K562 (cell line): Measurements from ENCODE around the gene POMGNT1. TPM values are rescaled to one million over a fixed set of nuclear protein-coding genes. Genes with fewer than 3 reads are reported as not detected.

Experiments used
- BHLHE40 ChIP-seq: IDR thresholded peaks from 2 replicates; pipeline ENCODE4 v1.6.1; 2011; ENCODE audit warnings: low read length, improper control_type of control experiment
- GATAD2A ChIP-seq: fragments of 450-650 bp; IDR thresholded peaks from 2 replicates; pipeline ENCODE4 v1.6.1; 2017
- HDAC2 ChIP-seq: fragments of 450-650 bp; IDR thresholded peaks from 2 replicates; pipeline ENCODE4 v1.6.1; 2016; ENCODE audit warnings: mild to moderate bottlenecking
- HDGF ChIP-seq: fragments of 450-650 bp; IDR thresholded peaks from 2 replicates; pipeline ENCODE4 v1.6.1; 2016
- MXI1 ChIP-seq: IDR thresholded peaks from 2 replicates; pipeline ENCODE4 v1.6.1; 2011; ENCODE audit warnings: low read depth, mild to moderate bottlenecking, improper control_type of control experiment, low read length
- MYBL2 ChIP-seq, 2 experiments: fragments of 450-650 bp in 1 of 2; sonication (generic) in 1 of 2; formaldehyde crosslinking in 1 of 2; IDR thresholded peaks; 2 replicates each; pipeline versions ENCODE4 v1.6.1 to v1.8.1; 2017 to 2022; ENCODE audit warnings: borderline replicate concordance in 1 of 2, inconsistent platforms in 1 of 2, low read depth in 1 of 2, mild to moderate bottlenecking in 1 of 2, missing genetic modification reagents in 1 of 2, moderate library complexity in 1 of 2
- POLR2AphosphoS5 ChIP-seq: IDR thresholded peaks from 2 replicates; pipeline ENCODE4 v1.6.1; 2011; ENCODE audit warnings: mild to moderate bottlenecking, low read depth, low read length, moderate library complexity; ENCODE audit not compliant: control insufficient read depth, insufficient read depth
- POLR3G ChIP-seq: IDR thresholded peaks from 2 replicates; pipeline ENCODE4 v1.6.1; 2011; ENCODE audit not compliant: insufficient read length, insufficient replicate concordance; ENCODE audit errors: extremely low read depth
- ZNF347 ChIP-seq: fragments of 450-650 bp; formaldehyde crosslinking; IDR thresholded peaks from 2 replicates; pipeline ENCODE4 v1.4.0; 2020; ENCODE audit warnings: low read depth, mild to moderate bottlenecking, moderate library complexity
- ZNF41 ChIP-seq: fragments of 250-450 bp; sonication (Bioruptor Pico); conservative IDR thresholded peaks from 2 replicates; pipeline ENCODE4 v1.4.0; 2020; ENCODE audit warnings: mild to moderate bottlenecking
- polyA plus RNA-seq, 8 experiments: library from polyadenylated mRNA; depleted of rRNA in 4 of 8; stranded (reverse) in 5 of 8; unstranded in 3 of 8; fragments of >200 nt; fragmentation: Nextera tagmentation in 2 of 8; fragmentation: Illumina TruSeq in 1 of 8; extraction: Ambion mirVana in 2 of 8; extraction: Trizol in 1 of 8; gene quantifications; 2 replicates each; pipeline versions ENCODE4 v1.2.1 to v1.2.3, GENCODE V29; 2011 to 2014; ENCODE audit warnings: inconsistent platforms in 1 of 8, missing spikeins in 1 of 8
- total RNA-seq, 7 experiments: library from RNA; depleted of rRNA in 6 of 7; stranded (reverse); fragments of >200 nt in 6 of 7; fragmentation: Illumina TruSeq in 2 of 7; extraction: Trizol in 2 of 7; gene quantifications; 2 replicates each; pipeline versions ENCODE4 v1.2.1 to v1.2.3, GENCODE V29; 2011 to 2021; ENCODE audit warnings: low replicate concordance in 1 of 7
- TF ChIP-seq, protein P1 (sequence below): fragments of 450-650 bp; formaldehyde crosslinking; IDR thresholded peaks from 2 replicates; pipeline ENCODE4 v1.4.0; 2020; ENCODE audit warnings: mild to moderate bottlenecking, moderate library complexity
- TF ChIP-seq, protein P2 (sequence below): fragments of 250-450 bp; sonication (Bioruptor Pico); IDR thresholded peaks from 2 replicates; pipeline ENCODE4 v1.4.0; 2020; ENCODE audit warnings: mild to moderate bottlenecking
- TF ChIP-seq, protein P3 (sequence below): sonication (generic); formaldehyde crosslinking; IDR thresholded peaks from 2 replicates; pipeline ENCODE4 v1.8.0; 2022; ENCODE audit warnings: missing genetic modification reagents, mild to moderate bottlenecking, borderline replicate concordance
- TF ChIP-seq, protein P4 (sequence below): sonication (generic); formaldehyde crosslinking; IDR thresholded peaks from 2 replicates; pipeline ENCODE4 v1.8.1; 2022; ENCODE audit warnings: missing genetic modification reagents
- TF ChIP-seq, protein P5 (sequence below): fragments of 250-450 bp; sonication (Bioruptor Pico); IDR thresholded peaks from 2 replicates; pipeline ENCODE4 v1.8.0; 2021; ENCODE audit warnings: moderate library complexity, mild to moderate bottlenecking, inconsistent platforms
- TF ChIP-seq, protein P6 (sequence below): IDR thresholded peaks from 2 replicates; pipeline ENCODE4 v1.6.1; 2016; ENCODE audit warnings: missing genetic modification characterization, missing compliant biosample characterization

The POMGNT1 gene
- total and polyA plus RNA-seq, 9 of the 15 experiments (the other 6 are each of a cell fraction or from before 2014, with no cell fraction given) = 14.1 to 58.9 (median 37.8) TPM

DNA sequence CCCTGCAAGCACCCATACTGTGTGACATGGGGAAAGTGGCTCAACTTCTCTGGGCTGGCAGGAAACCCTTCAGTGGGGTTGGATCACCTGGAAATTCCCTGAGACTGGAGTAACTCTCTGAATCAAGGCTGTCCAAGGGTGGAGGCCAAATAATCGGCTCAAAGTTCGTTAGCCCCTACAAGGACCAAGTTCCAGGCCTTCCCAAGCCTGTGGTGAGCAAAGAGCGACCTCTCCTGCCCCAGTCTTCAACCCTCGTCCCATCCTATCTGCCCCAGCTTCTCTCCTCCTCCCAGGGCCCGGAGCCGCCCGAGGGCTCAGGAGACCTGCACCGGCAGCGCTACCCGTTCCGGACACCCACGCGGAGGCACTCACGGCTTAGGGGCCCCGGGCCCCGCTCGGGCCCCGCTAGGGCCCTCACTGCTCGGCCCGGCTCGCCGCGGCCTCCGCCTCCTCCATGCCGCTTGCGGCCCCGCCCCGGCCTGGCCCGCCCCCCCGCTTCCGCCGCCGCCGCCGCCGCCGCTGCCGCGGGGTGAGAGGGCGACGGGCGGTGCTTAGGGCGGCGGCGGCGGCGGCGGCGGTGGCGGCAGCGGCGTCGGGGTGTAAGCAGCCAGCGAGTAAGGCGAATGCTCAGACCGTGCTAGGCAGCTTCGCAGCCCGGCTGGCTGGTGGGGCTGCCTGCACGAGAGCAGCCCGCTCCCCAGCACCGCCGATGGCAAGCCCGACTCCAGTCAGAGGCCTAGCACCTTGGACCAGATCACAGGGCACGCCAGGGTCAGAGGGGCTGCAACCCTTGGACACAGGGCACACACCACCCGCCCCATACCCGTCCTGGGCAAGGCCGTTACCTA, at the start of gene POMGNT1 (continued):
- TF ChIP-seq, protein P1, sequence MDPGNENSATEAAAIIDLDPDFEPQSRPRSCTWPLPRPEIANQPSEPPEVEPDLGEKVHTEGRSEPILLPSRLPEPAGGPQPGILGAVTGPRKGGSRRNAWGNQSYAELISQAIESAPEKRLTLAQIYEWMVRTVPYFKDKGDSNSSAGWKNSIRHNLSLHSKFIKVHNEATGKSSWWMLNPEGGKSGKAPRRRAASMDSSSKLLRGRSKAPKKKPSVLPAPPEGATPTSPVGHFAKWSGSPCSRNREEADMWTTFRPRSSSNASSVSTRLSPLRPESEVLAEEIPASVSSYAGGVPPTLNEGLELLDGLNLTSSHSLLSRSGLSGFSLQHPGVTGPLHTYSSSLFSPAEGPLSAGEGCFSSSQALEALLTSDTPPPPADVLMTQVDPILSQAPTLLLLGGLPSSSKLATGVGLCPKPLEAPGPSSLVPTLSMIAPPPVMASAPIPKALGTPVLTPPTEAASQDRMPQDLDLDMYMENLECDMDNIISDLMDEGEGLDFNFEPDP = no peak
- no peak for TF ChIP-seq POLR3G
- TF ChIP-seq HDAC2 = peak; percentile 95
- TF ChIP-seq MXI1 = peak; percentile 65
- TF ChIP-seq, protein P2, sequence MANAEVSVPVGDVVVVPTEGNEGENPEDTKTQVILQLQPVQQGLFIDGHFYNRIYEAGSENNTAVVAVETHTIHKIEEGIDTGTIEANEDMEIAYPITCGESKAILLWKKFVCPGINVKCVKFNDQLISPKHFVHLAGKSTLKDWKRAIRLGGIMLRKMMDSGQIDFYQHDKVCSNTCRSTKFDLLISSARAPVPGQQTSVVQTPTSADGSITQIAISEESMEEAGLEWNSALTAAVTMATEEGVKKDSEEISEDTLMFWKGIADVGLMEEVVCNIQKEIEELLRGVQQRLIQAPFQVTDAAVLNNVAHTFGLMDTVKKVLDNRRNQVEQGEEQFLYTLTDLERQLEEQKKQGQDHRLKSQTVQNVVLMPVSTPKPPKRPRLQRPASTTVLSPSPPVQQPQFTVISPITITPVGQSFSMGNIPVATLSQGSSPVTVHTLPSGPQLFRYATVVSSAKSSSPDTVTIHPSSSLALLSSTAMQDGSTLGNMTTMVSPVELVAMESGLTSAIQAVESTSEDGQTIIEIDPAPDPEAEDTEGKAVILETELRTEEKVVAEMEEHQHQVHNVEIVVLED (CRISPR knock-in tag) = 0 out of 2 replicates have a peak, but pooled peaks have one; percentile 19
- TF ChIP-seq POLR2AphosphoS5 = no peak
- TF ChIP-seq ZNF347 (CRISPR knock-in tag) = no peak
- TF ChIP-seq, protein P3, sequence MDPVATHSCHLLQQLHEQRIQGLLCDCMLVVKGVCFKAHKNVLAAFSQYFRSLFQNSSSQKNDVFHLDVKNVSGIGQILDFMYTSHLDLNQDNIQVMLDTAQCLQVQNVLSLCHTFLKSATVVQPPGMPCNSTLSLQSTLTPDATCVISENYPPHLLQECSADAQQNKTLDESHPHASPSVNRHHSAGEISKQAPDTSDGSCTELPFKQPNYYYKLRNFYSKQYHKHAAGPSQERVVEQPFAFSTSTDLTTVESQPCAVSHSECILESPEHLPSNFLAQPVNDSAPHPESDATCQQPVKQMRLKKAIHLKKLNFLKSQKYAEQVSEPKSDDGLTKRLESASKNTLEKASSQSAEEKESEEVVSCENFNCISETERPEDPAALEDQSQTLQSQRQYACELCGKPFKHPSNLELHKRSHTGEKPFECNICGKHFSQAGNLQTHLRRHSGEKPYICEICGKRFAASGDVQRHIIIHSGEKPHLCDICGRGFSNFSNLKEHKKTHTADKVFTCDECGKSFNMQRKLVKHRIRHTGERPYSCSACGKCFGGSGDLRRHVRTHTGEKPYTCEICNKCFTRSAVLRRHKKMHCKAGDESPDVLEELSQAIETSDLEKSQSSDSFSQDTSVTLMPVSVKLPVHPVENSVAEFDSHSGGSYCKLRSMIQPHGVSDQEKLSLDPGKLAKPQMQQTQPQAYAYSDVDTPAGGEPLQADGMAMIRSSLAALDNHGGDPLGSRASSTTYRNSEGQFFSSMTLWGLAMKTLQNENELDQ = no peak
- TF ChIP-seq BHLHE40 = no peak
- TF ChIP-seq, protein P4, sequence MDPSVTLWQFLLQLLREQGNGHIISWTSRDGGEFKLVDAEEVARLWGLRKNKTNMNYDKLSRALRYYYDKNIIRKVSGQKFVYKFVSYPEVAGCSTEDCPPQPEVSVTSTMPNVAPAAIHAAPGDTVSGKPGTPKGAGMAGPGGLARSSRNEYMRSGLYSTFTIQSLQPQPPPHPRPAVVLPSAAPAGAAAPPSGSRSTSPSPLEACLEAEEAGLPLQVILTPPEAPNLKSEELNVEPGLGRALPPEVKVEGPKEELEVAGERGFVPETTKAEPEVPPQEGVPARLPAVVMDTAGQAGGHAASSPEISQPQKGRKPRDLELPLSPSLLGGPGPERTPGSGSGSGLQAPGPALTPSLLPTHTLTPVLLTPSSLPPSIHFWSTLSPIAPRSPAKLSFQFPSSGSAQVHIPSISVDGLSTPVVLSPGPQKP (CRISPR knock-in tag) = no peak
- TF ChIP-seq, protein P5, sequence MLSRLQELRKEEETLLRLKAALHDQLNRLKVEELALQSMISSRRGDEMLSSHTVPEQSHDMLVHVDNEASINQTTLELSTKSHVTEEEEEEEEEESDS (CRISPR knock-in tag) = no peak
- peak; percentile 82 for TF ChIP-seq HDGF
- no peak for TF ChIP-seq MYBL2 (IDR thresholded peaks at IDR 0.05; ENCODE audit: low read depth)
- TF ChIP-seq MYBL2 (CRISPR knock-in tag; IDR thresholded peaks at IDR 0.05; ENCODE audit: borderline replicate concordance) = no peak
- TF ChIP-seq ZNF41 (CRISPR knock-in tag) = no peak
- TF ChIP-seq GATAD2A = no peak
- TF ChIP-seq, protein P6, sequence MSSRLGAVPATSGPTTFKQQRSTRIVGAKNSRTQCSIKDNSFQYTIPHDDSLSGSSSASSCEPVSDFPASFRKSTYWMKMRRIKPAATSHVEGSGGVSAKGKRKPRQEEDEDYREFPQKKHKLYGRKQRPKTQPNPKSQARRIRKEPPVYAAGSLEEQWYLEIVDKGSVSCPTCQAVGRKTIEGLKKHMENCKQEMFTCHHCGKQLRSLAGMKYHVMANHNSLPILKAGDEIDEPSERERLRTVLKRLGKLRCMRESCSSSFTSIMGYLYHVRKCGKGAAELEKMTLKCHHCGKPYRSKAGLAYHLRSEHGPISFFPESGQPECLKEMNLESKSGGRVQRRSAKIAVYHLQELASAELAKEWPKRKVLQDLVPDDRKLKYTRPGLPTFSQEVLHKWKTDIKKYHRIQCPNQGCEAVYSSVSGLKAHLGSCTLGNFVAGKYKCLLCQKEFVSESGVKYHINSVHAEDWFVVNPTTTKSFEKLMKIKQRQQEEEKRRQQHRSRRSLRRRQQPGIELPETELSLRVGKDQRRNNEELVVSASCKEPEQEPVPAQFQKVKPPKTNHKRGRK (tag) = no peak
